Skin epidermis (tissue), 12 donors: ENCODE data around the gene GSTK1.
"Not testable (repeated sequence)": the region's sequence is repeated elsewhere in the genome, so short reads cannot be mapped to it uniquely, and the experiment has no call there.

ENCODE experiments used
- H3K27ac ChIP-seq, 21 experiments: fragments of 200-600 bp; sonication (generic) in 11 of 21; one replicate each; pipeline ENCODE4 v1.5.0; 2020; ENCODE audit warnings: mild to moderate bottlenecking in 3 of 21, inconsistent platforms in 2 of 21, moderate library complexity in 2 of 21
- H3K4me3 ChIP-seq, 7 experiments: fragments of 200-600 bp; sonication (generic) in 2 of 7; one replicate each; pipeline ENCODE4 v1.5.0; 2020; ENCODE audit warnings: inconsistent platforms in 2 of 7, mild to moderate bottlenecking in 2 of 7, moderate library complexity in 1 of 7

Gene GSTK1

GRCh38 chr7:143263266-143264195 lies at the start of gene GSTK1:
Gene GSTK1 (plus strand): TSS chr7:143263441. CDS start chr7:143263514, 73 bp downstream.
- H3K27ac ChIP-seq: peak within 1 kb of the TSS; percentile 82 to 97 (median 91)
- peak within 1 kb of the TSS; percentile 60 to 88 (median 74) for H3K4me3 ChIP-seq

DNA sequence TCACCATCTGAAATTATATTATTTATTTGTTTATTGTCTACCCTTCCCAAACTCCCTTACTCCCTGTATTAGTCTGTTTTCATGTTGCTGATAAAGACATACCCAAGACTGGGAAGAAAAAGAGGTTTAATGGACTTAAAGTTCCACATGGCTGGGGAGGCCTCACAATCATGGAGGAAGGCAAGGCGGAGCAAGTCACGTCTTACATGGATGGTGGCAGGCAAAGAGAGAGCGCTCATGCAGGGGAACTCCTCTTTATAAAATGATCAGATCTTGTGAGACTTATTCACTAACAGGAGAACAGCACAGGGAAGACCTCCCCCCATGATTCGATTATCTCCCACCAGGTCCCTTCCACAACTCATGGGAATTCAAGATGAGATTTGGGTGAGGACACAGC lies 49.8 kb upstream of the GSTK1 start:
- not testable (repeated sequence) for H3K27ac ChIP-seq, H3K4me3 ChIP-seq

GRCh38 chr7:143214789-143215679 lies 48.2 kb upstream of the GSTK1 start:
- Histone ChIP-seq H3K27ac (no peak overlapping the region), H3K4me3 (no peak overlapping the region)

GRCh38 chr7:143216151-143216550 lies 47.1 kb upstream of the GSTK1 start:
- no peak overlapping the region for H3K27ac ChIP-seq

GRCh38 chr7:143216686-143217085 lies 46.6 kb upstream of the GSTK1 start:
- H3K27ac ChIP-seq: no peak overlapping the region
- no peak overlapping the region for H3K4me3 ChIP-seq

More at GRCh38 chr7:143216151-143216550, 47.1 kb upstream of the GSTK1 start:
- no peak overlapping the region for H3K4me3 ChIP-seq

GRCh38 chr7:143217806-143218205 lies 45.4 kb upstream of the GSTK1 start:
- Histone ChIP-seq H3K4me3 (no peak overlapping the region), H3K27ac (no peak overlapping the region)

GRCh38 chr7:143221286-143221685 lies 42.0 kb upstream of the GSTK1 start:
- Histone ChIP-seq H3K4me3 (no peak overlapping the region), H3K27ac (no peak overlapping the region)

GRCh38 chr7:143221737-143222136 lies 41.5 kb upstream of the GSTK1 start, which contains the start of gene TAS2R40:
Gene TAS2R40 (plus strand): TSS chr7:143222037. CDS start chr7:143222079, 42 bp downstream.
- H3K27ac ChIP-seq: peak within 1 kb of the TSS in 6 of 21 experiments; percentile 3 to 49 (median 12)
- H3K4me3 ChIP-seq: no peak within 1 kb of the TSS

GRCh38 chr7:143222782-143223181 lies 40.5 kb upstream of the GSTK1 start:
- H3K4me3 ChIP-seq: no peak overlapping the region
- peak overlapping the region in 7 of 21 experiments; percentile 3 to 49 (median 13) for H3K27ac ChIP-seq

- Histone ChIP-seq H3K27ac (peak overlapping the region in 2 of 21 experiments; percentile 3 to 42), H3K4me3 (no peak overlapping the region)
Measured at GRCh38 chr7:143223784-143224183, 39.5 kb upstream of the GSTK1 start.

- Histone ChIP-seq H3K27ac (no peak overlapping the region), H3K4me3 (no peak overlapping the region)
Measured at GRCh38 chr7:143225047-143225446, 38.2 kb upstream of the GSTK1 start.

- Histone ChIP-seq H3K4me3 (no peak overlapping the region), H3K27ac (no peak overlapping the region)
Measured at GRCh38 chr7:143227806-143228205, 35.4 kb upstream of the GSTK1 start.

GRCh38 chr7:143229054-143229790 lies 34.0 kb upstream of the GSTK1 start:
- Histone ChIP-seq H3K27ac (peak overlapping the region in 4 of 21 experiments; percentile 7 to 54 (median 40)), H3K4me3 (no peak overlapping the region)

- no peak overlapping the region for H3K27ac ChIP-seq
- no peak overlapping the region for H3K4me3 ChIP-seq
Measured at GRCh38 chr7:143230602-143231457, 32.4 kb upstream of the GSTK1 start.

- Histone ChIP-seq H3K4me3 (no peak overlapping the region), H3K27ac (no peak overlapping the region)
Measured at GRCh38 chr7:143233816-143234532, 29.3 kb upstream of the GSTK1 start.

DNA sequence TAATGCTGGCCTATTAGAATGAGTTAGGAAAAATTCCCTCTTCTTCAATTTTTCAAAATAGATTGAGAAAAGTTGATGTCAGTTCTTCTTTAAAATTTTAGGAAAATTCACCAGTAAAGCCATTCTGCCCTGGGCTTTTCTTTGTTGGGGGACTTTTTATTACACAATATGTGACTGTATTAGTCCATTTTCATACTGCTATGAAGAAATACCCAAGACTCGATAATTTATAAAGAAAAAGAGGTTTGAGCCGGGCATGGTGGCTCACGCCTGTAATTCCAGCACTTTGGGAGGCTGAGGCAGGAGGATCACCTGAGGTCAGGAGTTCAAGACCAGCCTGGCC lies 28.7 kb upstream of the GSTK1 start:
- Histone ChIP-seq H3K4me3 (no peak overlapping the region), H3K27ac (no peak overlapping the region)

DNA sequence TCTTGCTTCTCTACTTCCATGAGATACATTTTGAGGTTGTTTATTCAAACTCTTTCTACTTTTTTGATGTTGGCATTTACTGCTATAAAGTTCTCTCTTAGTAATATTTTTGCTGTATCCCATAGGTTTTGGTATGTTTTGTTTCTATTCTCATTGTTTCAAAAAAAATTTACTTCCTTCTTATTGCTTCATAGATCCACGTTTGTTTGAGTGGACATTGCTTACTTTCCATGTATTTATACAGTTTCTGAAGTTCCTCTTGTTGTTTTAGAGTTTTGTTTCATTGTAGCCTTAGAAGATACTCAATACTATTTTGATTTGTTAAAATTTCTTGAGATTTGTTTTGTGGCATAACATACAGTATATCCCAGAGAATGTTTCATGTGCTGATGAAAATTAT lies 27.7 kb upstream of the GSTK1 start:
- H3K27ac ChIP-seq: no peak overlapping the region
- H3K4me3 ChIP-seq: no peak overlapping the region

DNA sequence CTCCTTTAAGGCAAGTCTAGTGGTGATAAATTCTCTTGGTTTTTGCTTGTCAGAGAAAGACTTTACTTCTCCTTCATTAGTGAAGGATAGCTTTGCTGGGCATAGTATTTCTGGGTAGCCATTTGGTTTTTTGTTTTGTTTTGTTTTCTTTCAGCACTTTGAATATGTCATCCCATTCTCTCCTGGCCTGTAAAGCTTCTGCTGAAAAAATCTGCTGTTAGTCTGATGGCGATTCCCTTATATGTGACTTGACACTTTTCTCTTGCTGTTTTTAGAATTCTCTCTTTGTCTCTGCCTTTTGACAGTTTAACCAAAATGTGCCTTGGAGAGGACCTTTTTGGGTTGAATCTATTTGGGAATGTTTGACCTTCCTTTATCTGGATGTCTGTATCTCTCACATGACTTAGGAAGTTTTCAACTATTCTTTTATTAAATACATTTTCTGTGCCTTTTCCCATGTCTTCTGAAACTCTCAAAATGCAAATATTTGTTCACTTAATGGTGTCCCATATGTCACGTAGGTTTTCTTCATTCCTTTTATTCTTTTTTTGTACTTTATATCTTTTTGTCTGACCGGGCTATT lies 26.7 kb upstream of the GSTK1 start:
- H3K27ac ChIP-seq: peak overlapping the region in 1 of 21 experiments; percentile 22

More for the DNA sequence above, 26.7 kb upstream of the GSTK1 start:
- H3K4me3 ChIP-seq: no peak overlapping the region
